CD14-positive monocyte (primary cell): ENCODE results near the gene BCAP29. TPM values are rescaled to one million over a fixed set of nuclear protein-coding genes. Genes with fewer than 3 reads are reported as not detected.

Source experiments
- DNase-seq, 3 donors: peaks; one replicate each; pipeline ENCODE4 v3.0.0-alpha.2; 2011 to 2022
- H2AFZ ChIP-seq: 2 replicates; pipeline ENCODE4 v1.6.0; 2012; ENCODE audit warnings: mild to moderate bottlenecking, low read depth, low read length, inconsistent platforms; ENCODE audit not compliant: insufficient read depth, poor library complexity, severe bottlenecking
- H3K27ac ChIP-seq, 2 donors: 1 replicate in 1 of 2; 2 replicates in 1 of 2; pipeline ENCODE4 v1.5.1; 2012 to 2013; ENCODE audit warnings: low read length in 2 of 2, control low read depth in 1 of 2, inconsistent platforms in 1 of 2, low read depth in 1 of 2, mild to moderate bottlenecking in 1 of 2
- H3K27me3 ChIP-seq, 2 donors: one replicate each; pipeline versions ENCODE4 v1.6.0 to v1.6.1; 2011 to 2013; ENCODE audit warnings: low read length in 2 of 2; ENCODE audit not compliant: control insufficient read depth in 2 of 2, insufficient read depth in 2 of 2
- H3K36me3 ChIP-seq, 2 donors: replicated peaks in 1 of 2; 1 replicate in 1 of 2; 2 replicates in 1 of 2; pipeline versions ENCODE4 v1.5.1 to v1.6.1; 2012 to 2013; ENCODE audit warnings: low read length in 2 of 2, control low read depth in 1 of 2, inconsistent platforms in 1 of 2, mild to moderate bottlenecking in 1 of 2; ENCODE audit not compliant: insufficient read depth in 2 of 2, control insufficient read depth in 1 of 2
- H3K4me1 ChIP-seq, 2 donors: 1 replicate in 1 of 2; 2 replicates in 1 of 2; pipeline versions ENCODE4 v1.5.1 to v1.6.1; 2012 to 2013; ENCODE audit warnings: low read length in 2 of 2, control low read depth in 1 of 2, inconsistent platforms in 1 of 2, mild to moderate bottlenecking in 1 of 2, moderate library complexity in 1 of 2; ENCODE audit not compliant: insufficient read depth in 2 of 2, control insufficient read depth in 1 of 2
- H3K4me2 ChIP-seq: replicated peaks from 2 replicates; pipeline ENCODE3; 2012; ENCODE audit warnings: low read length, moderate library complexity, mild to moderate bottlenecking; ENCODE audit not compliant: poor library complexity, severe bottlenecking; ENCODE audit errors: extremely low read depth
- H3K4me3 ChIP-seq, 3 experiments: fragments of 200-600 bp in 1 of 3; sonication (generic) in 1 of 3; replicated peaks in 1 of 3; 1 replicate in 2 of 3; 2 replicates in 1 of 3; pipeline ENCODE4 v1.5.1; 2011 to 2013; ENCODE audit warnings: low read length in 3 of 3, mild to moderate bottlenecking in 3 of 3, control low read depth in 2 of 3, low read depth in 2 of 3, inconsistent platforms in 1 of 3, moderate library complexity in 1 of 3
- H3K79me2 ChIP-seq: 2 replicates; pipeline ENCODE4 v1.6.0; 2012; ENCODE audit warnings: mild to moderate bottlenecking, control low read depth, inconsistent platforms, low read length, moderate library complexity; ENCODE audit not compliant: insufficient read depth
- H3K9ac ChIP-seq: 2 replicates; pipeline ENCODE4 v1.6.0; 2017; ENCODE audit warnings: low read length, mild to moderate bottlenecking; ENCODE audit not compliant: insufficient read depth, poor library complexity, severe bottlenecking
- H3K9me3 ChIP-seq, 2 donors: replicated peaks in 1 of 2; 1 replicate in 1 of 2; 2 replicates in 1 of 2; pipeline versions ENCODE4 v1.5.1 to v1.6.1; 2012 to 2013; ENCODE audit warnings: low read length in 2 of 2, control low read depth in 1 of 2; ENCODE audit not compliant: control insufficient read depth in 1 of 2, insufficient read depth in 1 of 2
- H4K20me1 ChIP-seq: 2 replicates; pipeline ENCODE4 v1.6.0; 2012; ENCODE audit warnings: mild to moderate bottlenecking, low read length, control low read depth, moderate library complexity; ENCODE audit not compliant: insufficient read depth
- H3K27ac Mint-ChIP-seq, 7 donors: one replicate each; pipeline ENCODE4 v1.8.0; 2020; ENCODE audit warnings: mild to moderate bottlenecking in 7 of 7, mixed read lengths in 7 of 7, moderate library complexity in 6 of 7, inconsistent platforms in 2 of 7
- H3K27me3 Mint-ChIP-seq, 3 donors: one replicate each; pipeline ENCODE4 v1.8.0; 2021 to 2022; ENCODE audit warnings: low read depth in 3 of 3, mild to moderate bottlenecking in 3 of 3, mixed read lengths in 3 of 3, moderate library complexity in 3 of 3, inconsistent platforms in 1 of 3
- H3K36me3 Mint-ChIP-seq, 2 donors: one replicate each; pipeline ENCODE4 v1.8.0; 2020; ENCODE audit warnings: mixed read lengths in 2 of 2, inconsistent platforms in 1 of 2, mild to moderate bottlenecking in 1 of 2
- H3K4me1 Mint-ChIP-seq: one replicate; pipeline ENCODE4 v1.8.0; 2020; ENCODE audit warnings: mild to moderate bottlenecking, mixed read lengths
- H3K4me3 Mint-ChIP-seq, 2 donors: one replicate each; pipeline ENCODE4 v1.8.0; 2020; ENCODE audit warnings: mild to moderate bottlenecking in 2 of 2, mixed read lengths in 2 of 2, moderate library complexity in 1 of 2
- H3K9me3 Mint-ChIP-seq, 7 donors: one replicate each; pipeline ENCODE4 v1.8.0; 2020 to 2022; ENCODE audit warnings: mixed read lengths in 7 of 7, mild to moderate bottlenecking in 6 of 7, moderate library complexity in 6 of 7, inconsistent platforms in 2 of 7
- WGBS: methylation state at CpG from one replicate; pipeline ENCODE4 v1.1.5; 2013; ENCODE audit warnings: missing lambda C conversion rate; ENCODE audit not compliant: insufficient coverage; 5-methylcytosine and 5-hydroxymethylcytosine counted together
- intact Hi-C, 2 donors: fragments of 100-400 bp; cut with micrococcal nuclease; formaldehyde crosslinking; loops; one replicate each; pipeline versions ENCODE4 v1.15.0 to v1.15.1; 2023
- polyA plus RNA-seq, 3 donors: library from polyadenylated mRNA; depleted of rRNA in 1 of 3; unstranded in 2 of 3; stranded (reverse) in 1 of 3; fragments of 300-500 nt in 2 of 3; fragments of >200 nt in 1 of 3; fragmentation: Illumina TruSeq in 2 of 3; gene quantifications; 1 replicate in 2 of 3; 2 replicates in 1 of 3; pipeline ENCODE4 v1.2.3, GENCODE V29; 2012 to 2021
- TF ChIP-seq, protein P1 (sequence below): fragments of 200-600 bp; IDR thresholded peaks from one replicate; pipeline ENCODE4 v1.8.0; 2022; ENCODE audit warnings: antibody characterized with exemption, mild to moderate bottlenecking

The BCAP29 gene
- polyA plus RNA-seq, 3 donors: 35.2 to 76.0 (median 58.8) TPM

DNA sequence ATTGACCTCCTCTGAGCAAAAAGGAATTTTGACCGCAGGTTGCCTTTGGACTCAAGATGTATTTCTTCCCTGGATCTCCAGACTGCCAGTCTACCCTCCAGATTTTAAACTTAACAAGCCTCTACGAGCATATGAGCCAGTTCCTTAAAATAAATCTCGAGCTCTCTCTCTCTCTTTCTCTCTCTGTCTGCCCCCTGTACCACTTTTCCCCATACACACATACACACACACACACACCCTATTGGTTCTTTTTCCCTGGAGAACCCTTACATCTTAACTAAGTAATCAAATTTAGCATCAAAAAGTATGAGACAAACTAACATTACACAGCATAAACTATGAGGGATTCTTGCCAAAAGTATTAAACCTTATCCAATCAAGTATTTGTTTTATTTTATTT lies 11.4 kb downstream of the BCAP29 start:
- H3K9me3 Mint-ChIP-seq: no peaks in the 10 kb centered on the region
- peak overlapping the region in 1 of 7 donors; percentile 15 for H3K27ac Mint-ChIP-seq
- WGBS: 96% methylated on average over 3 of the region's 3 CpGs
- Histone ChIP-seq H3K9me3 (no peaks in the 10 kb centered on the region), H3K27ac (no peak overlapping the region), H3K4me2 (no peak overlapping the region), H3K4me3 (no peak overlapping the region), H4K20me1 (no peaks in the 10 kb centered on the region), H3K4me1 (no peaks in the 10 kb centered on the region), H3K36me3 (peaks cover 17 to 34% of the 10 kb centered on the region in 2 donors), H3K79me2 (no peaks in the 10 kb centered on the region), H2AFZ (no peak overlapping the region), H3K9ac (no peak overlapping the region), H3K27me3 (no peaks in the 10 kb centered on the region)
- peaks cover 41 to 42% of the 10 kb centered on the region in 2 donors for H3K36me3 Mint-ChIP-seq
- TF ChIP-seq, protein P1, sequence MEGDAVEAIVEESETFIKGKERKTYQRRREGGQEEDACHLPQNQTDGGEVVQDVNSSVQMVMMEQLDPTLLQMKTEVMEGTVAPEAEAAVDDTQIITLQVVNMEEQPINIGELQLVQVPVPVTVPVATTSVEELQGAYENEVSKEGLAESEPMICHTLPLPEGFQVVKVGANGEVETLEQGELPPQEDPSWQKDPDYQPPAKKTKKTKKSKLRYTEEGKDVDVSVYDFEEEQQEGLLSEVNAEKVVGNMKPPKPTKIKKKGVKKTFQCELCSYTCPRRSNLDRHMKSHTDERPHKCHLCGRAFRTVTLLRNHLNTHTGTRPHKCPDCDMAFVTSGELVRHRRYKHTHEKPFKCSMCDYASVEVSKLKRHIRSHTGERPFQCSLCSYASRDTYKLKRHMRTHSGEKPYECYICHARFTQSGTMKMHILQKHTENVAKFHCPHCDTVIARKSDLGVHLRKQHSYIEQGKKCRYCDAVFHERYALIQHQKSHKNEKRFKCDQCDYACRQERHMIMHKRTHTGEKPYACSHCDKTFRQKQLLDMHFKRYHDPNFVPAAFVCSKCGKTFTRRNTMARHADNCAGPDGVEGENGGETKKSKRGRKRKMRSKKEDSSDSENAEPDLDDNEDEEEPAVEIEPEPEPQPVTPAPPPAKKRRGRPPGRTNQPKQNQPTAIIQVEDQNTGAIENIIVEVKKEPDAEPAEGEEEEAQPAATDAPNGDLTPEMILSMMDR: no peak
- peaks cover 0 to 1% (median 0%) of the 10 kb centered on the region in 3 donors for H3K27me3 Mint-ChIP-seq
- intact Hi-C loops: no loop called here
- H3K4me1 Mint-ChIP-seq: no peaks in the 10 kb centered on the region
- DNase-seq: no peak
- no peak overlapping the region for H3K4me3 Mint-ChIP-seq

DNA sequence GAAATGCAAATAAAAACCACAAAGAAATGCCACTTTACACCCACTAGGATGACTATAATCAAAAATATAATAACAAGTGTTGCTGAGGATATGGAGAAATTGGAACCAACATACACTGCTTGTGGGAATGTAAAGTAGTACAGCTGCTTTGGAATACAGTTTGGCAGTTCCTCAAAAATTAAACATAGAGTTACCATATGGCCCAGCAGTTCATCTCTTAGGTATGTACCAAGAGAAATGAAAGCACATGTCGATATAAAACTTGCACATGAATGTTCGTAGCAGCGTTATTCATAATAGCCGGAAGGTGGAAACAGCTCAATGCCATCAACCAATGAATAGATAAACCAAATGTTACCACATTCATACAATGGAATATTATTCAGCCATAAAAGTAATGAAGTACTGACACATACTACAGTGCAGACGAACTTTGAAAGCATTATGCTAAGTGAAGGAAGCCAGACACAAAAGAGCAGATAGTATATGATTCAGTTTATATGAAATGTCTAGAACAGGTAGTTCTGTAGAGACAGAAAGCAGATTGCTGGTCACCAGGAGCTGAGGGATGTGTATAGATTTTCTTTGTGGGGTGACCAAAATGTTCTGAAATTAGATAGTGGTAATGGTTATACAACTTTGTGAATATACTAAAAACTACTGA lies 12.4 kb downstream of the BCAP29 start:
- no peak overlapping the region for H3K9ac ChIP-seq
- WGBS: no CpG with 5 or more reads among the region's 5 CpGs
- H3K4me2 ChIP-seq: no peak overlapping the region
- no peak overlapping the region for H2AFZ ChIP-seq
- Mint-ChIP-seq H3K4me3 (no peak overlapping the region), H3K27ac (no peak overlapping the region), H3K4me1 (no peaks in the 10 kb centered on the region), H3K27me3 (peaks cover 0 to 1% (median 0%) of the 10 kb centered on the region in 3 donors), H3K36me3 (peaks cover 39 to 43% of the 10 kb centered on the region in 2 donors), H3K9me3 (no peaks in the 10 kb centered on the region)
- no peaks in the 10 kb centered on the region for H3K27me3 ChIP-seq
- no peaks in the 10 kb centered on the region for H3K9me3 ChIP-seq
- no peak overlapping the region for H3K27ac ChIP-seq
- H3K79me2 ChIP-seq: no peaks in the 10 kb centered on the region
- no peak overlapping the region for H3K4me3 ChIP-seq
- H3K36me3 ChIP-seq: peaks cover 23 to 39% of the 10 kb centered on the region in 2 donors
- intact Hi-C loops: no loop called here
- TF ChIP-seq, protein P1: no peak
- no peaks in the 10 kb centered on the region for H4K20me1 ChIP-seq
- no peak for DNase-seq
- no peaks in the 10 kb centered on the region for H3K4me1 ChIP-seq
